Umbilical cord (tissue), 2 donors: ENCODE results near the gene IRGQ. TPM values are rescaled to one million over a fixed set of nuclear protein-coding genes. Genes with fewer than 3 reads are reported as not detected.
A peak's percentile ranks its signal among the peaks of the same experiment; 100 is the strongest.
"Not testable (repeated sequence)": the region's sequence is repeated elsewhere in the genome, so short reads cannot be mapped to it uniquely, and the experiment has no call there.

Experiments used
- DNase-seq: peaks from one replicate; pipeline ENCODE4 v3.0.0-alpha.2; 2015; ENCODE audit warnings: low spot score
- total RNA-seq: library from RNA; depleted of rRNA; stranded (reverse); fragments of >200 nt; gene quantifications from one replicate; pipeline ENCODE4 v1.2.3, GENCODE V29; 2014; ENCODE audit warnings: low replicate concordance; ENCODE audit not compliant: insufficient read depth

Gene IRGQ
- total RNA-seq, 1 donor from 2014 or later: 17.6 TPM

GRCh38 chr19:43575156-43575950 lies 20.6 kb downstream of the IRGQ start, which contains the start of the genes PINLYP and XRCC1:
TSS of gene PINLYP (plus strand) at chr19:43575801. CDS start at chr19:43577192, 1,391 bp downstream.
TSS of gene XRCC1 (minus strand) at chr19:43575527. CDS start at chr19:43575458, 69 bp downstream.
- DNase-seq: peak; percentile 100

- DNase-seq: peak; percentile 13
Observed at GRCh38 chr19:43574424-43575155, 21.3 kb downstream of the IRGQ start.

GRCh38 chr19:43572171-43572588 lies 23.8 kb downstream of the IRGQ start:
- no peak for DNase-seq

- DNase-seq: no peak
Observed at GRCh38 chr19:43570174-43570791, 25.7 kb downstream of the IRGQ start.

GRCh38 chr19:43569657-43570056 lies 26.3 kb downstream of the IRGQ start:
- DNase-seq: no peak

- DNase-seq: no peak
Observed at GRCh38 chr19:43564800-43565199, 31.1 kb downstream of the IRGQ start.

GRCh38 chr19:43563816-43564457 lies 32.0 kb downstream of the IRGQ start:
- DNase-seq: no peak

- peak; percentile 42 for DNase-seq
Observed at GRCh38 chr19:43562698-43563241, 33.2 kb downstream of the IRGQ start.

GRCh38 chr19:43562226-43562697 lies 33.7 kb downstream of the IRGQ start:
- DNase-seq: no peak

GRCh38 chr19:43561139-43561970 lies 34.6 kb downstream of the IRGQ start:
- no peak for DNase-seq

GRCh38 chr19:43560687-43561086 lies 35.2 kb downstream of the IRGQ start:
- no peak for DNase-seq

GRCh38 chr19:43555185-43555770 lies 40.7 kb downstream of the IRGQ start:
- DNase-seq: peak; percentile 66

GRCh38 chr19:43554317-43554895 lies 41.5 kb downstream of the IRGQ start:
- no peak for DNase-seq

GRCh38 chr19:43553656-43554055 lies 42.3 kb downstream of the IRGQ start:
- no peak for DNase-seq

- DNase-seq: no peak
Observed at GRCh38 chr19:43552616-43553015, 43.3 kb downstream of the IRGQ start.

- no peak for DNase-seq
Observed at GRCh38 chr19:43552198-43552450, 43.8 kb downstream of the IRGQ start.

GRCh38 chr19:43551399-43552197 lies 44.3 kb downstream of the IRGQ start:
- no peak for DNase-seq

- no peak for DNase-seq
Observed at GRCh38 chr19:43548706-43549105, 47.2 kb downstream of the IRGQ start.

- DNase-seq: not testable (repeated sequence)
Observed at GRCh38 chr19:43547926-43548325, 48.0 kb downstream of the IRGQ start.
